GM18507 (cell line): ENCODE results near the gene KIFC1.

Source experiments
- DNase-seq: peaks from one replicate; pipeline ENCODE4 v3.0.0; 2011; ENCODE audit warnings: low read depth; ENCODE audit not compliant: insufficient read length; ENCODE audit errors: extremely low spot score
- FAIRE-seq: peaks from 2 replicates; lab custom pipeline; 2011; peaks lifted over from hg19 to GRCh38; lab: Jason Lieb, UNC

KIFC1 gene

GRCh38 chr6:33420491-33421343 lies 29.1 kb downstream of the KIFC1 start:
- no peak for FAIRE-seq
- no peak for DNase-seq

- FAIRE-seq: no peak
- DNase-seq: no peak
Observed at GRCh38 chr6:33421344-33421643, 29.7 kb downstream of the KIFC1 start.

- FAIRE-seq: no peak
- DNase-seq: no peak
Observed at GRCh38 chr6:33423777-33424176, 32.2 kb downstream of the KIFC1 start.

GRCh38 chr6:33424855-33425667 lies 33.4 kb downstream of the KIFC1 start:
- FAIRE-seq: no peak
- no peak for DNase-seq

GRCh38 chr6:33425668-33426577 lies 34.3 kb downstream of the KIFC1 start:
- FAIRE-seq (peak; percentile 82), DNase-seq (peak; percentile 69)

GRCh38 chr6:33426590-33427511 lies 35.2 kb downstream of the KIFC1 start:
- FAIRE-seq (peak; percentile 35), DNase-seq (no peak)

GRCh38 chr6:33427585-33428223 lies 36.1 kb downstream of the KIFC1 start:
- FAIRE-seq (no peak), DNase-seq (no peak)

GRCh38 chr6:33428224-33428965 lies 36.8 kb downstream of the KIFC1 start:
- no peak for DNase-seq
- peak; percentile 62 for FAIRE-seq

GRCh38 chr6:33428966-33429749 lies 37.5 kb downstream of the KIFC1 start:
- FAIRE-seq (no peak), DNase-seq (no peak)

GRCh38 chr6:33429750-33430052 lies 38.1 kb downstream of the KIFC1 start:
- no peak for DNase-seq
- FAIRE-seq: no peak

GRCh38 chr6:33430334-33430733 lies 38.7 kb downstream of the KIFC1 start:
- FAIRE-seq (peak; percentile 63), DNase-seq (no peak)

GRCh38 chr6:33430991-33431879 lies 39.6 kb downstream of the KIFC1 start:
- peak; percentile 85 for DNase-seq
- FAIRE-seq: peak; percentile 89

- no peak for FAIRE-seq
- DNase-seq: no peak
Observed at GRCh38 chr6:33431880-33432541, 40.4 kb downstream of the KIFC1 start.

- DNase-seq (no peak), FAIRE-seq (no peak)
Observed at GRCh38 chr6:33432546-33432945, 40.9 kb downstream of the KIFC1 start.

- DNase-seq (no peak), FAIRE-seq (no peak)
Observed at GRCh38 chr6:33433001-33433543, 41.4 kb downstream of the KIFC1 start.
